ENCODE data around the gene CDH12.
"Not testable (repeated sequence)": the region's sequence is repeated elsewhere in the genome, so short reads cannot be mapped to it uniquely, and the experiment has no call there.

The CDH12 gene

DNA sequence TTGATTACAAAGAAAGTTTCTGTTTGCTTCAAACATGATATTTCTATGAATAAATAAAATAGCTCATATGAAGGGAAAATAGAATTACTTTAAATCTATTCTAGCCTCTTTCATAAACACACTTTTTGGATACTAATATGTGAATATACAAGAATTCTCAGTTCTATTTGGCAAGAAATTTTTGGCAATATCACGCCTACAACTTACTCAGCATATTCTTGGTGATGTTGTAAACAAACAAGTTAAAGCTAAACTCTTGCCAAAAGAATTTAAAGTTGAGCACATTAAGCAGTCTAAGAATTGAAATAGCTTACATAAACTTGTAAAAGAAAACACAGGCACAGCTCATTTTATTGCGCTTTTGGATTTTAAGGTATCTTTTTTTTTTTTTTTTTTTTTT lies 209.8 kb downstream of the CDH12 start:
- DNase-seq = no peak

GRCh38 chr5:22631683-22632082 lies 221.5 kb downstream of the CDH12 start:
- DNase-seq = no peak

- DNase-seq = no peak
Measured at GRCh38 chr5:22627029-22627428, 226.1 kb downstream of the CDH12 start.

- DNase-seq = no peak
Measured at GRCh38 chr5:22625451-22625850, 227.7 kb downstream of the CDH12 start.

- no peak for DNase-seq
Measured at GRCh38 chr5:22621084-22621483, 232.1 kb downstream of the CDH12 start.

GRCh38 chr5:22615964-22616363 lies 237.2 kb downstream of the CDH12 start:
- DNase-seq = no peak

DNA sequence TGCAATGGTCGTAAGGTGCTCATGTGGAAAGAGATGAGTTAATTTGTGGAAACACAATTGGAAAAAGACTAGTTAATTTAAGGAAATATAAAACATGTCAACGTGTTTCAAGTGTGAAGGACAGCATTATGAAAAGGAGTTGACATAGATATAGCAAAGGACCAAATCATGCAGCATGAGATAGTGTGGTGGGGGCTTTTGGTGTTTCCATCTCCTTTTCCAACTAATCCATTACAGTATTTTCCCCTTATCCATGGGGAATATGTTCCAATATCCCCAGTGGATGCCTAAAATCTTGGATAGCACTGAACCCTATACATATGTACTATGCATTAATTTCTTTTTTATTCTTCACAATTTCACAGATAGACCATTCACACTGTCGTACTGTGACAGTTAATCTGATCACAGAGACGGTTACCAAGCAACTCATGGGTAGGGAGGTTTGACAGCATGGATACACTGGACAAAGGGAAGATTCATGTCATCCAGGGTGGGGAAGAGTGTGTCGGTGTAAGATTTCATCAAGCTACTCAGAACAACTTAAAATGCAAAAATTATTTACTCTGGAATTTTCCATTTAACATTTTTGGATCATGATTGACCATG lies 238.6 kb downstream of the CDH12 start:
- DNase-seq = no peak

- DNase-seq = no peak
Measured at GRCh38 chr5:22612928-22613327, 240.2 kb downstream of the CDH12 start.

DNA sequence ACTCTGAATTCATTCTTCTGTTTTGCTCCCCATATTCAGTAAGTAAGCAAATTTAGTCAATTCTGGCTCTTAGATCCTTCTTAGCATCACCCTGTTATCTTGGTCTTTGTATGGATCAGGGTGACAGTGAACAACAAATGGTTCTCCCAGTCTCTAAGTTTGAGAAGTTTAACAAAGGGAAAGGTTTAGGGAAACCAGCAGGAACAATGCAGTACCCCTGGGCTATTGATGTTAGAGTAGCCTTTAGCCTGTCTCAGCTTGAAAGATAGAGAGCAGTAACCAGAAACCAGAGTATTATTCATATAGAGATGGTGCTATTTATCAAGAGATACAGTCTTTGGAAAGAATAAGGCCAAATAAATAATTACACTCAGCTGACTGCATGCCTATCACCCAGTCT lies 241.8 kb downstream of the CDH12 start:
- DNase-seq = no peak

- not testable (repeated sequence) for DNase-seq
Measured at GRCh38 chr5:22607498-22607897, 245.6 kb downstream of the CDH12 start.

DNA sequence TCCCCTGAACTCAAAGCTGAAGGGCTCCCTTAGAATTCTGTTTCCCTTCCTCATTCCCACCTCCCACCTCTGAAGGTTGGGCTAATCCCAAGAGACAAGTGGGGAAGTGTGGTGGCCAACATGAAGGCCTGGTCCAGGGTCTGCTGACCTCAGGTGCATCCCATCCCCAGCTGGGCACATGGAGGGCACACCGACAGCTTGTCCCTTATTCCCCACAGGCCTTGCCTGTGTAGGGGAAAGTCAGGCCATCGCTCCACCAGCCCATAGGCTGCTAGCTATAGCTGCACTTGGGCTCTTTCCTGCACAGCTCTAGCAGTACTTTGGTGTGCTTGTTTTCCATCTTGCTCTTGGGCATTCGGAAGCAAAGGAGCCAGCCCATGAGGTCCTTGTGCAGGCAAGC lies 247.7 kb downstream of the CDH12 start:
- no peak for DNase-seq

DNA sequence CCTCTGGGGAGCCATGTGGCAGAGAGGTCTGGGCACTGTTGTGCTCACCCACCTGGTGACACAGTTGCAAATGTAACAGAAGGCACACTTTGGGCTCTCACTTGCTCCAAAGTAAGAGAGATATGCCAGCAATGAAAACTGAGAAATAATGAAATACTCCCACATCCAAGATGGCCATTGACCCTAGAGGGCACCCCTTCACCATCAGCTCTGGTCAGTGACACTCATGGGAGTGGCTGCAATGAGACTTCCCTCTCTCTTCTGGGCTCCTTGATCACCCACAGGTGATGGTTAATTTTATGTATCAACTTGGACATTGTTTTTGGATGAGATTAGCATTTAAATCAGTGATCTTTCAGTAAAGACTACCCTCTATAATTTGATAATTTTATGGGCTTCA lies 248.4 kb downstream of the CDH12 start:
- no peak for DNase-seq

GRCh38 chr5:22598796-22599195 lies 254.3 kb downstream of the CDH12 start:
- DNase-seq = no peak

GRCh38 chr5:22596404-22596970 lies 256.7 kb downstream of the CDH12 start:
- no peak for DNase-seq

DNA sequence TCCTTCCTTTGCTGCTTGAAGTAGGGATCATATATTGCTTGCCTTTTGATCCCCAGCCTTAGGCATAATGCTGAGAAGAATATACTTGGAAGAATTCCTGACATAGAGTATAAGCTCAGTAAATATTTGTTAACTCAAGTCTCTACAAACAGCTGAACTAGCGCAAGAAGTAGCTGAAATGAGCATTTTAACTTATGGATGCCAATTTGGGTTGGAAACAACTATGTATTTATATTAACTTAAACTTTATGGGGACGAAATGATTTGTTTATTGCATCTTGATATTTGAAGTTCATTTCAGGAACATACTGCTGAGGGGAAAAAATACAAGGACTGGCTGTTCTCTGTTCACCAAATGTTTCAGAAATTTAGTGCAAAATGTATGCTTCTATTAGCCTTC lies 258.7 kb downstream of the CDH12 start:
- no peak for DNase-seq

GRCh38 chr5:22593592-22593991 lies 259.6 kb downstream of the CDH12 start:
- DNase-seq = no peak

- DNase-seq = no peak
Measured at GRCh38 chr5:22591461-22591860, 261.7 kb downstream of the CDH12 start.

DNA sequence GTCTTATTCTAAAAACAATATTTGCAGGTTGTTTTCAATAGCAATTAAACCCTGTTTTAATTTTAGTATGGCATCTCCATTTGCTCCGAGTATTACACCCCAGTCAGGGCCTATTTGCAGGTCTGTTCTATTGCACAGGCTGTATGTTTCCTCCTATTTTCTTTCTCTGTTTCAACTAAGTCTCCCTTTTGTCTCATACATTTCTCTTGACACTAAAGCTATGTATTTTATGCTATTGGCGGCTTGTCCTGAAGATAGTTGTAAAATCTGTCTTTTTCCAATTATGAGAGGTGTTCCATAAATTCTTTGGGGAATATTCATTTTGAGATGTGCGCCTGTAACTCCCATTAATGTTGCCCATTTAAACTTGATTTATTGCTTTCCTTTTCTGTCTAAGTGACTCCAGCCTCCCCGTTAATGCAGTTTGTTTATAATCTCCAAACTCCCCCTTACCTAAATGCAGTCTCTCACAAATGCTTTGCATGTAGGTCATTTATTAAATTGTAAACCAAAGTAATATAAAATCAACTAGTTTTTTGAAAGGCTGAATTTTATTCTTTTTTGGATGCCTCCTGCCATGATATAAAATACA lies 262.4 kb downstream of the CDH12 start:
- no peak for DNase-seq

GRCh38 chr5:22577711-22578110 lies 275.4 kb downstream of the CDH12 start:
- no peak for DNase-seq

DNA sequence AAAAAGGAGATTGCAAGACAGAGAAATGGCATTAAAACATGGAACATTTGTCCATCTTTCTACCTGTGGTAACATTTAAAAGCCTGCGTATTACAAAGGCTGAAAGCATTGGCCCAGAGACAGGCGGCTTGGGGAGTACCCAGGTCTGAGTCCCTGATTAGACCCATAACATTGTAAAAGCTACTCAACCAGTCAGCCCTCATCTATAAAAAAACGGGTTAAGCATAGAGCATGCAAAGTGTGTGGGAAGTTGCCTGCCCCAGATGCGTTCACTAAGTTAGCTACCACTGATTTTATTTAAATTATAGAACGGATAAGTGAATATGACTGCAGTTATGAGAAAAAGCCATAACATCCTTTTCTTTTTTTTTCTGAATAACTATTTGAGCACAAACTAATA lies 276.1 kb downstream of the CDH12 start:
- no peak for DNase-seq

GRCh38 chr5:22572941-22573340 lies 280.2 kb downstream of the CDH12 start:
- no peak for DNase-seq

GRCh38 chr5:22567983-22568382 lies 285.2 kb downstream of the CDH12 start:
- DNase-seq = no peak

DNA sequence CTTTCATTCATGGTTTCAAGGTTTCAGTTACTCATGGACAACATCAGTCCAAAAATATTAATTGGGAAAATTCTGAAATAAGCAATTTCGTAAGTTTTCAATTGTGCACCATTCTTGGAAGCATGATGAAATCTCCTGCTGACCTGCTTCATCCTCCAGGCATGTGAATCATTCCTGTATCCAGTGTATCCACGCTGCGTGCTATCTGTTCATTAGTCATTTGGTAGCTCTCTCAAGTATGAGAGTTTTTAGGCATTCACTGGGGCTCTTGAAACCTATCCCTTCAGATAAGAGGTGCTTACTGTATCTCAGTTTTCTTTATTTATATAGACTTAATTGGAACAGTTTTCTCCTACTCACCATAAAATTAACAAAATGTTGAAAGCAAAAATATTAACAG lies 293.0 kb downstream of the CDH12 start:
- DNase-seq = no peak

DNA sequence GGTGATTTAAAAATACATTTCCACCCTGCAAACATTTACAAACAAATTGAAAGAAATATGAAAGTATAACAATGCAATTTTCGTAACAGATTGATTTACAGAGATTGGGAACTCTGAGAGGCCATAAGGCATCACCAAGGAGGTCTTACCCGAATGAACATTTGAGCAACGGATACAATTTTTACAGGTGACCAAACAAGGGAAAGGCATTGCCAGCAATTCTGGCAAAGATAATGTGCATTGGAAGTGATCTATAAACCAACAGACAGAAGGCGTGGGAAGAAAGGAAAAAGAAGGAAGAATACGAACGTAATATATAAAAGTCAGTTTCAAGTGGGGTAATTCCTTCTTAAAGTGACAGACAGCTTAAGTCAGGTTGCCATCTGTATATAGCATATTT lies 295.9 kb downstream of the CDH12 start:
- no peak for DNase-seq

- no peak for DNase-seq
Measured at GRCh38 chr5:22554475-22554874, 298.7 kb downstream of the CDH12 start.
